ENCODE data around the gene NSMCE1.
A peak's percentile ranks its signal among the peaks of the same experiment; 100 is the strongest.

NSMCE1 gene

GRCh38 chr16:27199235-27199586 lies 69.4 kb downstream of the NSMCE1 start:
- no peak for DNase-seq (ENCODE audit: low read depth in 2 of 2, low spot score in 1 of 2)

- DNase-seq (ENCODE audit: low read depth in 2 of 2, low spot score in 1 of 2), result no peak
These were observed 69.9 kb downstream of the NSMCE1 start for GRCh38 chr16:27198451-27199234.

GRCh38 chr16:27197004-27197403 lies 71.6 kb downstream of the NSMCE1 start:
- no peak for DNase-seq (ENCODE audit: low read depth in 2 of 2, low spot score in 1 of 2)

GRCh38 chr16:27195941-27196595 lies 72.5 kb downstream of the NSMCE1 start:
- no peak for DNase-seq (ENCODE audit: low read depth in 2 of 2, low spot score in 1 of 2)

- no peak for DNase-seq (ENCODE audit: low read depth in 2 of 2, low spot score in 1 of 2)
These were observed 73.4 kb downstream of the NSMCE1 start for GRCh38 chr16:27195076-27195741.

- no peak for DNase-seq (ENCODE audit: low read depth in 2 of 2, low spot score in 1 of 2)
These were observed 75.1 kb downstream of the NSMCE1 start for GRCh38 chr16:27193300-27193990.

- no peak for DNase-seq (ENCODE audit: low read depth in 2 of 2, low spot score in 1 of 2)
These were observed 77.1 kb downstream of the NSMCE1 start for GRCh38 chr16:27191352-27191924.

- no peak for DNase-seq (ENCODE audit: low read depth in 2 of 2, low spot score in 1 of 2)
These were observed 78.2 kb downstream of the NSMCE1 start for GRCh38 chr16:27190316-27190871.

GRCh38 chr16:27189335-27189972 lies 79.1 kb downstream of the NSMCE1 start:
- DNase-seq (ENCODE audit: low read depth in 2 of 2, low spot score in 1 of 2), result no peak

- no peak for DNase-seq (ENCODE audit: low read depth in 2 of 2, low spot score in 1 of 2)
These were observed 79.9 kb downstream of the NSMCE1 start for GRCh38 chr16:27188633-27189032.

- DNase-seq (ENCODE audit: low read depth in 2 of 2, low spot score in 1 of 2), result no peak
These were observed 82.8 kb downstream of the NSMCE1 start for GRCh38 chr16:27185776-27186130.

GRCh38 chr16:27182906-27183405 lies 85.6 kb downstream of the NSMCE1 start:
- no peak for DNase-seq (ENCODE audit: low read depth in 2 of 2, low spot score in 1 of 2)

- DNase-seq (ENCODE audit: low read depth in 2 of 2, low spot score in 1 of 2), result no peak
These were observed 87.4 kb downstream of the NSMCE1 start for GRCh38 chr16:27181019-27181790.

- DNase-seq (ENCODE audit: low read depth in 2 of 2, low spot score in 1 of 2), result peak; percentile 70 to 83
These were observed 89.0 kb downstream of the NSMCE1 start for GRCh38 chr16:27179500-27180072.

- DNase-seq (ENCODE audit: low read depth in 2 of 2, low spot score in 1 of 2), result peak in 1 of 2 donors; percentile 3
These were observed 91.4 kb downstream of the NSMCE1 start for GRCh38 chr16:27177031-27177774.

GRCh38 chr16:27175888-27176287 lies 92.7 kb downstream of the NSMCE1 start:
- no peak for DNase-seq (ENCODE audit: low read depth in 2 of 2, low spot score in 1 of 2)
